ENCODE results near the gene SRGAP2B.
"Not testable (repeated sequence)": the region's sequence is repeated elsewhere in the genome, so short reads cannot be mapped to it uniquely, and the experiment has no call there.

DNA sequence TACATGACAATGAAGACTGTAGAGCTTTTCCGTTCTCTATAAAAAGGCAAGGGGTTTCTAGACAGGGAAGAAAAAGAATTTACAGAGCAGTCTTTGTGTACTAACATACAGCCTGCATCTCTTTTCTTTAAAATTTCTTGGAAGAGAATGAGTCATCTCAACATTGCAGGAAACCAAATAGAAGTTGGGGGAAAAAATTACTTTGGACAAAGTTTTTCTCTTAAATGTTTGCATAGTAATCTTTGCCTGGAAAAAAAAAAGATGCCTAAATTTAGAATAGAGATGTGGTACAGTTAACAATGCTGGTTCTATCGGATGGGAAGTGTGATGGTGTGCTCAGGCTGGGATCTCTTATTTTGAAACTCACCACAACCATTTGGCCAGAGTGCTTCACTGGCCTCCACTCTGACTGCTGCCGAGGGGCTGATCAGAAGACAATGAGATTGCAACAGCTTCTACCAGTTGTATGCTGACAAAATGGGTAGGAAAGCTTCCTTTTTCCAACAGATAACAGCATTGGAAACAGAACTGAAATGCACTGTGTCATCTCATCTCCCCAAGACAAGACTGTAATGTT lies 177.0 kb downstream of the SRGAP2B start:
- TF ChIP-seq, protein P1, sequence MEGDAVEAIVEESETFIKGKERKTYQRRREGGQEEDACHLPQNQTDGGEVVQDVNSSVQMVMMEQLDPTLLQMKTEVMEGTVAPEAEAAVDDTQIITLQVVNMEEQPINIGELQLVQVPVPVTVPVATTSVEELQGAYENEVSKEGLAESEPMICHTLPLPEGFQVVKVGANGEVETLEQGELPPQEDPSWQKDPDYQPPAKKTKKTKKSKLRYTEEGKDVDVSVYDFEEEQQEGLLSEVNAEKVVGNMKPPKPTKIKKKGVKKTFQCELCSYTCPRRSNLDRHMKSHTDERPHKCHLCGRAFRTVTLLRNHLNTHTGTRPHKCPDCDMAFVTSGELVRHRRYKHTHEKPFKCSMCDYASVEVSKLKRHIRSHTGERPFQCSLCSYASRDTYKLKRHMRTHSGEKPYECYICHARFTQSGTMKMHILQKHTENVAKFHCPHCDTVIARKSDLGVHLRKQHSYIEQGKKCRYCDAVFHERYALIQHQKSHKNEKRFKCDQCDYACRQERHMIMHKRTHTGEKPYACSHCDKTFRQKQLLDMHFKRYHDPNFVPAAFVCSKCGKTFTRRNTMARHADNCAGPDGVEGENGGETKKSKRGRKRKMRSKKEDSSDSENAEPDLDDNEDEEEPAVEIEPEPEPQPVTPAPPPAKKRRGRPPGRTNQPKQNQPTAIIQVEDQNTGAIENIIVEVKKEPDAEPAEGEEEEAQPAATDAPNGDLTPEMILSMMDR (IDR thresholded peaks at IDR 0.05; ENCODE audit: low read length): not testable (repeated sequence)
- TF ChIP-seq EZH2 (IDR thresholded peaks at IDR 0.05; ENCODE audit: borderline replicate concordance, low read length): not testable (repeated sequence)

Data from OCI-LY1 (cell line).